Immature natural killer cell (primary cell): Measurements from ENCODE around the gene GPX7. TPM values are rescaled to one million over a fixed set of nuclear protein-coding genes. Genes with fewer than 3 reads are reported as not detected.

Experiments used
- DNase-seq, 3 donors: peaks; one replicate each; pipeline ENCODE4 v3.0.0; 2022; ENCODE audit warnings: mixed read lengths in 1 of 3
- H3K27ac Mint-ChIP-seq, 6 donors: one replicate each; pipeline ENCODE4 v1.8.0; 2020; ENCODE audit warnings: mixed read lengths in 6 of 6, mild to moderate bottlenecking in 5 of 6, inconsistent platforms in 4 of 6, moderate library complexity in 3 of 6
- H3K27me3 Mint-ChIP-seq, 3 donors: one replicate each; pipeline ENCODE4 v1.8.0; 2020 to 2021; ENCODE audit warnings: low read depth in 3 of 3, mild to moderate bottlenecking in 3 of 3, mixed read lengths in 3 of 3, moderate library complexity in 3 of 3, inconsistent platforms in 1 of 3
- H3K36me3 Mint-ChIP-seq, 3 donors: one replicate each; pipeline ENCODE4 v1.8.0; 2020; ENCODE audit warnings: mixed read lengths in 3 of 3, inconsistent platforms in 2 of 3, mild to moderate bottlenecking in 2 of 3
- H3K4me1 Mint-ChIP-seq, 2 donors: one replicate each; pipeline ENCODE4 v1.8.0; 2020; ENCODE audit warnings: inconsistent platforms in 2 of 2, mild to moderate bottlenecking in 2 of 2, mixed read lengths in 2 of 2, moderate library complexity in 1 of 2
- H3K4me3 Mint-ChIP-seq, 5 donors: one replicate each; pipeline ENCODE4 v1.8.0; 2020; ENCODE audit warnings: mild to moderate bottlenecking in 5 of 5, mixed read lengths in 5 of 5, inconsistent platforms in 3 of 5, moderate library complexity in 3 of 5
- H3K9me3 Mint-ChIP-seq, 6 donors: one replicate each; pipeline ENCODE4 v1.8.0; 2020; ENCODE audit warnings: mild to moderate bottlenecking in 6 of 6, mixed read lengths in 6 of 6, inconsistent platforms in 4 of 6, moderate library complexity in 3 of 6
- polyA plus RNA-seq, 3 donors: library from polyadenylated mRNA; unstranded; fragments of 300-500 nt; fragmentation: Illumina TruSeq; gene quantifications; one replicate each; pipeline ENCODE4 v1.2.3, GENCODE V29; 2021

Gene GPX7
- polyA plus RNA-seq, 3 donors from 2014 or later: 31.2 to 35.6 (median 31.9) TPM

GRCh38 chr1:52637946-52638345 lies 35.8 kb downstream of the GPX7 start:
- no peak for DNase-seq
- Mint-ChIP-seq H3K27me3 (peaks cover 2 to 25% (median 13%) of the 10 kb centered on the region in 3 donors), H3K36me3 (peaks cover 10 to 22% (median 13%) of the 10 kb centered on the region in 3 donors), H3K27ac (peak overlapping the region; percentile 98 to 100 (median 100)), H3K4me1 (peaks cover 78 to 84% of the 10 kb centered on the region in 2 donors), H3K4me3 (peak overlapping the region; percentile 77 to 97 (median 89)), H3K9me3 (no peaks in the 10 kb centered on the region)

DNA sequence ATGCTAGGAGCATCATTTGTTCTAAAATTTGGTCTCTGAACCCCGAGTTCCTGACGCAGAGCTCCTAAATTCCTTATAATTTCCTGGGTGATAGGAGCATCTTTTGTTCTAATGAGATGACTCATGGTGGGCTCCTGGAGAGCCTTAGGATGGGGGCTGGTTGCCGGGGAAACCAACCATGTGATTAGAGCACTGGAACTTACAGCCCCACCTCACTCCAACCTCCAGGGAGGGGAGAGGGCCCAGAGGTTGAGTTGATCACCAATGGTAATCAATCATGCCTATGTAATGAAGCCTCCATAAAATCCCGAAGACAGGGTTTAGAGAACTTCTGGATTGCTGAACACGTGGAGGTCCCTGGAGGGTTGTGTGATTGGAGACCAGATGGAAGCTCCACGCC lies 38.5 kb downstream of the GPX7 start:
- H3K4me3 Mint-ChIP-seq: no peak overlapping the region
- peaks cover 63 to 65% of the 10 kb centered on the region in 2 donors for H3K4me1 Mint-ChIP-seq
- H3K9me3 Mint-ChIP-seq: no peaks in the 10 kb centered on the region
- H3K27me3 Mint-ChIP-seq: peaks cover 2 to 9% (median 5%) of the 10 kb centered on the region in 3 donors
- peak overlapping the region in 5 of 6 donors; percentile 29 to 94 (median 86) for H3K27ac Mint-ChIP-seq
- peaks cover 15 to 29% (median 17%) of the 10 kb centered on the region in 3 donors for H3K36me3 Mint-ChIP-seq
- DNase-seq: no peak

- Mint-ChIP-seq H3K27ac (peak overlapping the region; percentile 29 to 87 (median 83)), H3K4me1 (peaks cover 59 to 60% of the 10 kb centered on the region in 2 donors), H3K9me3 (no peaks in the 10 kb centered on the region), H3K36me3 (peaks cover 15 to 32% (median 17%) of the 10 kb centered on the region in 3 donors), H3K4me3 (peak overlapping the region in 3 of 5 donors; percentile 8 to 23 (median 15)), H3K27me3 (peaks cover 2 to 8% (median 5%) of the 10 kb centered on the region in 3 donors)
- peak in 2 of 3 donors; percentile 16 to 21 for DNase-seq
These were observed 39.1 kb downstream of the GPX7 start for GRCh38 chr1:52641307-52641706.

GRCh38 chr1:52645261-52645660 lies 43.1 kb downstream of the GPX7 start:
- DNase-seq: no peak
- Mint-ChIP-seq H3K4me3 (no peak overlapping the region), H3K9me3 (no peaks in the 10 kb centered on the region), H3K4me1 (peaks cover 28 to 31% of the 10 kb centered on the region in 2 donors), H3K36me3 (peaks cover 15 to 42% (median 33%) of the 10 kb centered on the region in 3 donors), H3K27ac (no peak overlapping the region), H3K27me3 (peaks cover 0 to 2% (median 0%) of the 10 kb centered on the region in 3 donors)

GRCh38 chr1:52651904-52652303 lies 49.7 kb downstream of the GPX7 start:
- peaks cover 12 to 48% (median 46%) of the 10 kb centered on the region in 3 donors for H3K36me3 Mint-ChIP-seq
- peaks cover 16 to 30% of the 10 kb centered on the region in 2 donors for H3K4me1 Mint-ChIP-seq
- H3K27ac Mint-ChIP-seq: peak overlapping the region in 3 of 6 donors; percentile 34 to 75 (median 60)
- H3K27me3 Mint-ChIP-seq: peaks cover 0 to 2% (median 2%) of the 10 kb centered on the region in 3 donors
- no peak overlapping the region for H3K4me3 Mint-ChIP-seq
- DNase-seq: no peak
- H3K9me3 Mint-ChIP-seq: no peaks in the 10 kb centered on the region

DNA sequence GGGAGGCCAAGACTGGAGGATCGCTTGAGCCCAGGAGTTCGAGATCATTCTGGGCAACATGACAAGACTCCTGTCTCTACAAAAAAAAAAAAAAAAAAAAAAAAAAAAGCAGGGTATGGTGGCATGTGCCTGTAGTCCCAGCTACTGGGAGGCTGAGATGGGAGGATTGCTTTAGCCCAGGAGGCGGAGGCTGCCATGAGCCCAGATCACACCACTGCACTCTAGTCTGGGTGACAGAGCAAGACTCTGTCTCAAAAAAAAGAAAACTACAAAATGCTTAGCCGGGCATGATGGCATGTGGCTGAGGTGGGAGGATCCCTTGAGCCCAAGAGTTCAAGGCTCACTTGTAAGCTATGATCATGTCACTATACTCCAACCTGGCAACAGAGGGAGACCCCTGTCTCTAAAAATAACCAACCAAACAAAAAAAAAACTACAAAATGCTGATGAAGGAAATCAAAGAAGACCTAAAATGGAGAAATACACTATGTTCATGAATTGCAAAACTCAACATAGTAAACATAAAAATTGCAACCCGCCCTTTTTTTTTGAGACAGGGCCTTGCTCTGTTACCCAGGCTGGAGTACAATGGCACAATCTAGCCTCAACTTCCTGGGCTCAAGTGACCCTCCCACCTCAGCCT lies 51.2 kb downstream of the GPX7 start:
- H3K27ac Mint-ChIP-seq: peak overlapping the region in 4 of 6 donors; percentile 51 to 73 (median 66)
- H3K4me3 Mint-ChIP-seq: no peak overlapping the region
- H3K27me3 Mint-ChIP-seq: peaks cover 0 to 2% (median 2%) of the 10 kb centered on the region in 3 donors
- no peak for DNase-seq
- H3K4me1 Mint-ChIP-seq: peaks cover 16 to 30% of the 10 kb centered on the region in 2 donors
- H3K9me3 Mint-ChIP-seq: no peaks in the 10 kb centered on the region
- H3K36me3 Mint-ChIP-seq: peaks cover 8 to 42% (median 42%) of the 10 kb centered on the region in 3 donors

DNA sequence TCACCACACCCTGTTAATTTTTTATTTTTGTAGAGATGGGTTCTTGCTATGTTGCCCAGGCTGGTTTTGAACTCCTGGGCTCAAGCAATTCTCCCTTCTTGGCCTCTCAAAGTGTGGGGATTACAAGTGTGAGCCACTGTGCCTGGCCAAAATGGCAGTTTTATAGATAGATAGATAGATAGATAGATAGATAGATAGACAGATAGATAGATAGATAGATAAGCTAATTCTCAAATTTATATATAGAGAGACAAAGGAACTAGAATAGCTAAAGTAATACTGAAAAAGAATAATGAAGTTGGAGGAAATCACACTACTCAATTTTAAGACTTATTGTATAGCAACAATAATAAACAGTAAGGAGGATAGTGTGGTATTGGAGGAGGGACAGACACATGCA lies 51.9 kb downstream of the GPX7 start:
- H3K4me3 Mint-ChIP-seq: no peak overlapping the region
- H3K36me3 Mint-ChIP-seq: peaks cover 5 to 35% (median 34%) of the 10 kb centered on the region in 3 donors
- peak overlapping the region in 3 of 6 donors; percentile 5 to 25 (median 21) for H3K27ac Mint-ChIP-seq
- H3K4me1 Mint-ChIP-seq: peaks cover 16 to 26% of the 10 kb centered on the region in 2 donors
- peaks cover 0 to 2% (median 2%) of the 10 kb centered on the region in 3 donors for H3K27me3 Mint-ChIP-seq
- DNase-seq: no peak
- H3K9me3 Mint-ChIP-seq: no peaks in the 10 kb centered on the region

- Mint-ChIP-seq H3K4me3 (no peak overlapping the region), H3K27ac (peak overlapping the region in 3 of 6 donors; percentile 3 to 70 (median 44)), H3K36me3 (peaks cover 5 to 27% (median 17%) of the 10 kb centered on the region in 3 donors), H3K27me3 (peaks cover 0 to 2% (median 0%) of the 10 kb centered on the region in 3 donors), H3K4me1 (peaks cover 15 to 30% of the 10 kb centered on the region in 2 donors), H3K9me3 (no peaks in the 10 kb centered on the region)
- DNase-seq: no peak
These were observed 55.5 kb downstream of the GPX7 start for GRCh38 chr1:52657702-52658101.

Other genes with a start within 250 kb of the GPX7 start
- 10 to 100 TPM in 1 of 3 donors, 1 to 10 TPM in 2; 4.6 to 15.5 (median 4.8) TPM for gene CC2D1B, start 236.2 kb upstream of the GPX7 start, polyA plus RNA-seq
- gene ORC1, start 197.9 kb upstream of the GPX7 start, polyA plus RNA-seq: 1 to 10 TPM in 1 of 3 donors, under 1 TPM in 2; 0.46 to 1.2 (median 0.58) TPM
- gene PRPF38A, start 197.8 kb upstream of the GPX7 start, polyA plus RNA-seq: 10 to 100 TPM; 34.3 to 56.6 (median 42.0) TPM
- 10 to 100 TPM; 14.5 to 36.0 (median 23.0) TPM for gene TUT4, start 49.3 kb upstream of the GPX7 start, polyA plus RNA-seq
- 10 to 100 TPM in 1 of 3 donors, 1 to 10 TPM in 2; 5.0 to 12.8 (median 9.9) TPM for gene SHISAL2A, start 30.8 kb downstream of the GPX7 start, polyA plus RNA-seq
- 1 to 10 TPM; 2.7 to 5.9 (median 5.9) TPM for gene COA7, start 96.0 kb downstream of the GPX7 start, polyA plus RNA-seq
- 1 to 10 TPM; 1.1 to 8.9 (median 5.0) TPM for gene ZYG11B, start 124.1 kb downstream of the GPX7 start, polyA plus RNA-seq
- not detected for gene ZYG11A, start 240.4 kb downstream of the GPX7 start, polyA plus RNA-seq